Neuronal stem cell (in vitro differentiated cells): Measurements from ENCODE around the gene PTPRT.

Source experiments
- DNase-seq: peaks from one replicate; pipeline ENCODE4 v3.0.0-alpha.2; 2013; ENCODE audit warnings: low spot score
- H2AFZ ChIP-seq: one replicate; pipeline ENCODE4 v1.6.1; 2013; ENCODE audit warnings: mild to moderate bottlenecking, low read length, inconsistent platforms
- H2AK5ac ChIP-seq: 2 replicates; pipeline ENCODE4 v1.6.1; 2013; ENCODE audit warnings: low read depth, mild to moderate bottlenecking, inconsistent platforms, low read length, moderate library complexity, mixed read lengths
- H2BK120ac ChIP-seq: 2 replicates; pipeline ENCODE4 v1.6.1; 2013; ENCODE audit warnings: low read depth, mild to moderate bottlenecking, inconsistent platforms, low read length, moderate library complexity, mixed read lengths
- H2BK12ac ChIP-seq: one replicate; pipeline ENCODE4 v1.6.1; 2013; ENCODE audit warnings: low read length, inconsistent platforms
- H2BK15ac ChIP-seq: 2 replicates; pipeline ENCODE4 v1.6.1; 2013; ENCODE audit warnings: mild to moderate bottlenecking, low read length, inconsistent platforms, mixed read lengths
- H2BK5ac ChIP-seq: one replicate; pipeline ENCODE4 v1.6.1; 2013; ENCODE audit warnings: inconsistent platforms, mild to moderate bottlenecking, low read length, moderate library complexity
- H3K14ac ChIP-seq: one replicate; pipeline ENCODE4 v1.6.1; 2013; ENCODE audit warnings: low read length, inconsistent platforms
- H3K18ac ChIP-seq: 2 replicates; pipeline ENCODE4 v1.6.1; 2013; ENCODE audit warnings: low read length, inconsistent platforms
- H3K23ac ChIP-seq: 2 replicates; pipeline ENCODE4 v1.6.1; 2013; ENCODE audit warnings: low read depth, mild to moderate bottlenecking, mixed read lengths, low read length, inconsistent platforms; ENCODE audit not compliant: poor library complexity
- H3K27ac ChIP-seq: replicated peaks from 3 replicates; pipeline ENCODE4 v1.5.1; 2013; ENCODE audit warnings: low read length, inconsistent platforms
- H3K27me3 ChIP-seq, 3 experiments: 2 replicates each; pipeline ENCODE4 v1.6.1; 2013; ENCODE audit warnings: low read length in 3 of 3, mild to moderate bottlenecking in 2 of 3, inconsistent platforms in 1 of 3, low read depth in 1 of 3, mixed read lengths in 1 of 3, moderate library complexity in 1 of 3; ENCODE audit not compliant: control insufficient read depth in 3 of 3, insufficient read depth in 3 of 3
- H3K36me3 ChIP-seq, 2 donors: replicated peaks in 1 of 2; 2 replicates each; pipeline ENCODE4 v1.6.1; 2013; ENCODE audit warnings: low read length in 2 of 2; ENCODE audit not compliant: control insufficient read depth in 2 of 2, insufficient read depth in 2 of 2
- H3K4ac ChIP-seq: 2 replicates; pipeline ENCODE4 v1.6.1; 2013; ENCODE audit warnings: inconsistent platforms, mild to moderate bottlenecking, low read length, moderate library complexity
- H3K4me1 ChIP-seq, 2 donors: 1 replicate in 1 of 2; 2 replicates in 1 of 2; pipeline ENCODE4 v1.6.1; 2013; ENCODE audit warnings: low read length in 2 of 2, low read depth in 1 of 2; ENCODE audit not compliant: control insufficient read depth in 2 of 2, insufficient read depth in 1 of 2
- H3K4me2 ChIP-seq: one replicate; pipeline ENCODE4 v1.6.1; 2013; ENCODE audit warnings: mild to moderate bottlenecking, low read length, inconsistent platforms; ENCODE audit not compliant: insufficient read depth, poor library complexity, severe bottlenecking
- H3K4me3 ChIP-seq, 2 donors: 2 replicates each; pipeline ENCODE4 v1.5.1; 2013; ENCODE audit warnings: low read length in 2 of 2, mild to moderate bottlenecking in 2 of 2, inconsistent platforms in 1 of 2, moderate library complexity in 1 of 2
- H3K79me1 ChIP-seq: one replicate; pipeline ENCODE4 v1.6.1; 2013; ENCODE audit warnings: low read depth, mild to moderate bottlenecking, inconsistent platforms, low read length, moderate library complexity
- H3K9ac ChIP-seq: one replicate; pipeline ENCODE4 v1.6.1; 2013; ENCODE audit warnings: mild to moderate bottlenecking, low read depth, low read length, inconsistent platforms; ENCODE audit not compliant: poor library complexity
- H3K9me3 ChIP-seq, 2 donors: replicated peaks in 1 of 2; 2 replicates each; pipeline versions ENCODE3 to v1.6.1; 2013; ENCODE audit warnings: low read length in 2 of 2, mild to moderate bottlenecking in 2 of 2, inconsistent platforms in 1 of 2, low read depth in 1 of 2, mixed read lengths in 1 of 2, moderate library complexity in 1 of 2; ENCODE audit not compliant: control insufficient read depth in 2 of 2, insufficient read depth in 1 of 2
- H4K8ac ChIP-seq: one replicate; pipeline ENCODE4 v1.6.1; 2013; ENCODE audit warnings: low read depth, mild to moderate bottlenecking, inconsistent platforms, low read length, moderate library complexity
- H4K91ac ChIP-seq: one replicate; pipeline ENCODE4 v1.6.1; 2013; ENCODE audit warnings: low read length, low read depth, mild to moderate bottlenecking, inconsistent platforms; ENCODE audit not compliant: poor library complexity
- WGBS, 2 donors: extraction: QIAGEN DNeasy Blood & Tissue Kit; methylation state at CpG; one replicate each; pipeline ENCODE4 v1.1.7; 2013; ENCODE audit warnings: missing lambda C conversion rate in 2 of 2, mixed read lengths in 1 of 2; ENCODE audit not compliant: insufficient read length in 2 of 2, insufficient replicate concordance in 1 of 2; ENCODE audit errors: extremely low coverage in 2 of 2; 5-methylcytosine and 5-hydroxymethylcytosine counted together

PTPRT gene

GRCh38 chr20:42961771-42962170 lies 227.9 kb downstream of the PTPRT start:
- Histone ChIP-seq H3K14ac (no peak overlapping the region), H2BK15ac (no peak overlapping the region), H4K91ac (no peak overlapping the region), H2AK5ac (no peak overlapping the region), H2BK5ac (no peak overlapping the region), H3K4me1 (no peaks in the 10 kb centered on the region), H2AFZ (no peak overlapping the region), H3K18ac (no peak overlapping the region), H3K4me3 (no peak overlapping the region), H3K9me3 (peaks cover 0 to 4% of the 10 kb centered on the region in 2 donors), H3K79me1 (no peaks in the 10 kb centered on the region), H3K4me2 (no peak overlapping the region), H3K36me3 (no peaks in the 10 kb centered on the region), H3K23ac (no peak overlapping the region), H3K9ac (no peak overlapping the region), H4K8ac (no peak overlapping the region), H3K27me3 (no peaks in the 10 kb centered on the region), H3K4ac (no peak overlapping the region), H3K27ac (no peak overlapping the region), H2BK120ac (no peak overlapping the region), H2BK12ac (no peak overlapping the region)
- DNase-seq: no peak
- no CpG with 5 or more reads among the region's 6 CpGs for WGBS, 2 donors

DNA sequence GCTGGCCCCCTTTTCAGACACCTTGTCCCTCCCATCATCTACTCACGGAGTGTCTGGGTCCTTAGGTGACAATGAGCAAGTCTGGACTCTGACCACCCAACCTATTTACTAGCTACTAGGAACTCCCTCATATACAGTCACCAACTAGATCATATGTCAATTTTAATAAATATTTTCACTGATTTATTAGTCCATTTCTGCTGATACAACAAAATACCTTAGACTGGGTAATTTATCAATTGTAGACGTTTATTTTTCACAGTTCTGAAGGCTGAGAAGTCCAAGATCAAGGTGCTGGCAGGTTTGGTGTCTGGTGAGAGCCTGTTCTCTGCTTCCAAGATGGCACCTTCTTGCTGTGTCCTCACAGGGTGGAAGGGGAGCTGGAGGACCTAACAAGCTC lies 229.7 kb downstream of the PTPRT start:
- no peak overlapping the region for H3K14ac ChIP-seq
- no CpG with 5 or more reads among the region's 2 CpGs for WGBS, 2 donors
- no peak overlapping the region for H2BK120ac ChIP-seq
- no peak overlapping the region for H4K8ac ChIP-seq
- no peaks in the 10 kb centered on the region for H3K79me1 ChIP-seq
- H3K4me3 ChIP-seq: no peak overlapping the region
- H2BK5ac ChIP-seq: no peak overlapping the region
- no peak overlapping the region for H3K27ac ChIP-seq
- H2BK15ac ChIP-seq: no peak overlapping the region
- DNase-seq: no peak
- no peak overlapping the region for H3K4ac ChIP-seq
- no peak overlapping the region for H2AK5ac ChIP-seq
- H2BK12ac ChIP-seq: no peak overlapping the region
- H3K18ac ChIP-seq: no peak overlapping the region
- no peaks in the 10 kb centered on the region for H3K4me1 ChIP-seq
- no peak overlapping the region for H3K23ac ChIP-seq
- no peaks in the 10 kb centered on the region for H3K36me3 ChIP-seq
- no peak overlapping the region for H4K91ac ChIP-seq
- no peak overlapping the region for H2AFZ ChIP-seq
- peaks cover 0 to 4% of the 10 kb centered on the region in 2 donors for H3K9me3 ChIP-seq
- no peak overlapping the region for H3K4me2 ChIP-seq
- no peaks in the 10 kb centered on the region for H3K27me3 ChIP-seq
- no peak overlapping the region for H3K9ac ChIP-seq

GRCh38 chr20:42958367-42959069 lies 231.2 kb downstream of the PTPRT start:
- Histone ChIP-seq H3K4me3 (no peak overlapping the region), H3K14ac (no peak overlapping the region), H3K36me3 (no peaks in the 10 kb centered on the region), H2AK5ac (no peak overlapping the region), H3K4ac (no peak overlapping the region), H3K27ac (no peak overlapping the region), H3K4me1 (no peaks in the 10 kb centered on the region), H3K23ac (no peak overlapping the region), H2BK120ac (no peak overlapping the region), H4K8ac (no peak overlapping the region), H3K4me2 (no peak overlapping the region), H3K18ac (no peak overlapping the region), H3K9ac (no peak overlapping the region), H4K91ac (no peak overlapping the region), H2BK12ac (no peak overlapping the region), H3K79me1 (no peaks in the 10 kb centered on the region), H2BK15ac (no peak overlapping the region), H2BK5ac (no peak overlapping the region), H3K9me3 (peaks cover 0 to 4% of the 10 kb centered on the region in 2 donors), H3K27me3 (no peaks in the 10 kb centered on the region), H2AFZ (no peak overlapping the region)
- WGBS, 2 donors: no CpG with 5 or more reads among the region's 2 CpGs
- no peak for DNase-seq

GRCh38 chr20:42957704-42958095 lies 232.0 kb downstream of the PTPRT start:
- Histone ChIP-seq H3K36me3 (no peaks in the 10 kb centered on the region), H3K23ac (no peak overlapping the region), H3K4ac (no peak overlapping the region), H2AFZ (no peak overlapping the region), H3K9me3 (peaks cover 0 to 4% of the 10 kb centered on the region in 2 donors), H2BK15ac (no peak overlapping the region), H3K27me3 (no peaks in the 10 kb centered on the region), H4K91ac (no peak overlapping the region), H3K4me2 (no peak overlapping the region), H3K18ac (no peak overlapping the region), H2AK5ac (no peak overlapping the region), H3K14ac (no peak overlapping the region), H4K8ac (no peak overlapping the region), H2BK12ac (no peak overlapping the region), H2BK120ac (no peak overlapping the region), H2BK5ac (no peak overlapping the region), H3K79me1 (no peaks in the 10 kb centered on the region), H3K9ac (no peak overlapping the region), H3K27ac (no peak overlapping the region), H3K4me3 (no peak overlapping the region), H3K4me1 (no peaks in the 10 kb centered on the region)
- no CpG with 5 or more reads among the region's 1 CpG for WGBS, 2 donors
- no peak for DNase-seq
